Measurements from ENCODE around the gene MAVS. TPM values are rescaled to one million over a fixed set of nuclear protein-coding genes. Genes with fewer than 3 reads are reported as not detected.
"Not testable (repeated sequence)": the region's sequence is repeated elsewhere in the genome, so short reads cannot be mapped to it uniquely, and the experiment has no call there.

The MAVS gene
- total and polyA plus RNA-seq, 4 donors: 13.2 to 39.6 (median 20.9) TPM

GRCh38 chr20:3842348-3842930 is 4.2 kb upstream of the MAVS start:
- Histone ChIP-seq H3K27me3 (ENCODE audit: control insufficient read depth in 3 of 3, insufficient read depth in 3 of 3, low read length in 2 of 3) (no peaks in the 10 kb centered on the region), H3K27ac (ENCODE audit: low read depth in 1 of 2, low read length in 1 of 2) (no peak overlapping the region), H3K9ac (ENCODE audit: insufficient read depth in 1 of 2, low read length in 2 of 2) (no peak overlapping the region), H3K4me1 (ENCODE audit: control insufficient read depth in 5 of 5, insufficient read depth in 5 of 5, low read length in 5 of 5) (peaks cover 0 to 6% (median 0%) of the 10 kb centered on the region in 5 donors), H3K9me3 (ENCODE audit: control insufficient read depth in 4 of 4, insufficient read depth in 3 of 4, low read length in 3 of 4) (no peaks in the 10 kb centered on the region), H3K36me3 (ENCODE audit: control insufficient read depth in 4 of 4, insufficient read depth in 4 of 4, low read length in 4 of 4) (no peaks in the 10 kb centered on the region), H3K4me3 (no peak overlapping the region)
- 68 to 70% methylated on average over 7 of the region's 7 CpGs for WGBS, 2 donors
- DNase-seq: no peak
- TF ChIP-seq, protein P1, sequence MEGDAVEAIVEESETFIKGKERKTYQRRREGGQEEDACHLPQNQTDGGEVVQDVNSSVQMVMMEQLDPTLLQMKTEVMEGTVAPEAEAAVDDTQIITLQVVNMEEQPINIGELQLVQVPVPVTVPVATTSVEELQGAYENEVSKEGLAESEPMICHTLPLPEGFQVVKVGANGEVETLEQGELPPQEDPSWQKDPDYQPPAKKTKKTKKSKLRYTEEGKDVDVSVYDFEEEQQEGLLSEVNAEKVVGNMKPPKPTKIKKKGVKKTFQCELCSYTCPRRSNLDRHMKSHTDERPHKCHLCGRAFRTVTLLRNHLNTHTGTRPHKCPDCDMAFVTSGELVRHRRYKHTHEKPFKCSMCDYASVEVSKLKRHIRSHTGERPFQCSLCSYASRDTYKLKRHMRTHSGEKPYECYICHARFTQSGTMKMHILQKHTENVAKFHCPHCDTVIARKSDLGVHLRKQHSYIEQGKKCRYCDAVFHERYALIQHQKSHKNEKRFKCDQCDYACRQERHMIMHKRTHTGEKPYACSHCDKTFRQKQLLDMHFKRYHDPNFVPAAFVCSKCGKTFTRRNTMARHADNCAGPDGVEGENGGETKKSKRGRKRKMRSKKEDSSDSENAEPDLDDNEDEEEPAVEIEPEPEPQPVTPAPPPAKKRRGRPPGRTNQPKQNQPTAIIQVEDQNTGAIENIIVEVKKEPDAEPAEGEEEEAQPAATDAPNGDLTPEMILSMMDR (IDR thresholded peaks at IDR 0.05; ENCODE audit: control extremely low read depth, extremely low read depth): no peak
- no peak for ATAC-seq (ENCODE audit: insufficient read depth, low FRiP score)

- H3K4me1 ChIP-seq (ENCODE audit: control insufficient read depth in 5 of 5, insufficient read depth in 5 of 5, low read length in 5 of 5): peaks cover 0 to 12% (median 0%) of the 10 kb centered on the region in 5 donors
- no peak overlapping the region for H3K4me3 ChIP-seq
- WGBS, 2 donors: 55 to 67% methylated on average over 5 of the region's 5 CpGs
- TF ChIP-seq, protein P1 (IDR thresholded peaks at IDR 0.05; ENCODE audit: control extremely low read depth, extremely low read depth): no peak
- H3K27ac ChIP-seq (ENCODE audit: low read depth in 1 of 2, low read length in 1 of 2): no peak overlapping the region
- ATAC-seq (ENCODE audit: insufficient read depth, low FRiP score): no peak
- H3K36me3 ChIP-seq (ENCODE audit: control insufficient read depth in 4 of 4, insufficient read depth in 4 of 4, low read length in 4 of 4): no peaks in the 10 kb centered on the region
- no peak overlapping the region for H3K9ac ChIP-seq (ENCODE audit: insufficient read depth in 1 of 2, low read length in 2 of 2)
- H3K27me3 ChIP-seq (ENCODE audit: control insufficient read depth in 3 of 3, insufficient read depth in 3 of 3, low read length in 2 of 3): no peaks in the 10 kb centered on the region
- DNase-seq: no peak
- no peaks in the 10 kb centered on the region for H3K9me3 ChIP-seq (ENCODE audit: control insufficient read depth in 4 of 4, insufficient read depth in 3 of 4, low read length in 3 of 4)
Observed at GRCh38 chr20:3843490-3843889, 3.1 kb upstream of the MAVS start.

DNA sequence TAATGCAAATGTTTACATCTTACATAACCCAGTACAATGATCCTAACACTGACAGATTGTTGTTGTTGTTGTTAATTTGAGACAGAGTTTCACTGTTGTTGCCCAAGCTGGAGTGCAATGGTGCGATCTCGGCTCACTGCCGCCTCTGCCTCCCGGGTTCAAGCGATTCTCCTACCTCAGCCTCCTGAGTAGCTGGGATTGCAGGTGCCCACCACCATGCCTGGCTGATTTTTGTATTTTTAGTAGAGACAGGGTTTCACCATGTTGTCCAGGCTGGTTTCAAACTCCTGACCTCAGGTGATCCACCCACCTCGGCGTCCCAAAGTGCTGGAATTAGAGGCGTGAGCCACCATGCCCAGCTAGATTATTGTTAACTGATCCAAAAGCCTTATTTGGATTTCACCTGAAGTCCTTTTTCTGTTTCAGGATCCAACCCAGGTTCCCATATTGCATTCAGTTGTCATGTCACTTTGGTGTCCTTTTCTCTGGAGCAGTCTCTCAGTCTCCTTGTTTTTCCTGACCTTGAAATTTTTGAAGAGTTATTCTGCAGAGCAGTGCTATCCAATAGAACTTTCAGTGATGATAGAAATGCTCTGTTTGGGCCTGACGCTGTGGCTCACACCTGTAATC is 2.5 kb upstream of the MAVS start:
- not testable (repeated sequence) for H3K27ac ChIP-seq (ENCODE audit: low read depth in 1 of 2, low read length in 1 of 2); H3K9ac ChIP-seq (ENCODE audit: insufficient read depth in 1 of 2, low read length in 2 of 2); H3K4me3 ChIP-seq; H3K27me3 ChIP-seq (ENCODE audit: control insufficient read depth in 3 of 3, insufficient read depth in 3 of 3, low read length in 2 of 3); H3K9me3 ChIP-seq (ENCODE audit: control insufficient read depth in 4 of 4, insufficient read depth in 3 of 4, low read length in 3 of 4); H3K36me3 ChIP-seq (ENCODE audit: control insufficient read depth in 4 of 4, insufficient read depth in 4 of 4, low read length in 4 of 4); DNase-seq; ATAC-seq (ENCODE audit: insufficient read depth, low FRiP score)
- H3K4me1 ChIP-seq (ENCODE audit: control insufficient read depth in 5 of 5, insufficient read depth in 5 of 5, low read length in 5 of 5): peaks cover 0 to 12% (median 0%) of the 10 kb centered on the region in 5 donors
- 97 to 98% methylated on average over 9 of the region's 9 CpGs for WGBS, 2 donors

- Histone ChIP-seq H3K36me3 (ENCODE audit: control insufficient read depth in 4 of 4, insufficient read depth in 4 of 4, low read length in 4 of 4) (peaks cover 0 to 3% (median 0%) of the 10 kb centered on the region in 4 donors), H3K9me3 (ENCODE audit: control insufficient read depth in 4 of 4, insufficient read depth in 3 of 4, low read length in 3 of 4) (no peaks in the 10 kb centered on the region), H3K27ac (ENCODE audit: low read depth in 1 of 2, low read length in 1 of 2) (peak overlapping the region; percentile 84 to 97), H3K4me1 (ENCODE audit: control insufficient read depth in 5 of 5, insufficient read depth in 5 of 5, low read length in 5 of 5) (peaks cover 0 to 12% (median 0%) of the 10 kb centered on the region in 5 donors), H3K9ac (ENCODE audit: insufficient read depth in 1 of 2, low read length in 2 of 2) (peak overlapping the region; percentile 82 to 92), H3K4me3 (peak overlapping the region; percentile 96), H3K27me3 (ENCODE audit: control insufficient read depth in 3 of 3, insufficient read depth in 3 of 3, low read length in 2 of 3) (no peaks in the 10 kb centered on the region)
- no peak for ATAC-seq (ENCODE audit: insufficient read depth, low FRiP score)
- peak in 1 of 3 donors; percentile 33 for DNase-seq
- TF ChIP-seq, protein P1 (IDR thresholded peaks at IDR 0.05; ENCODE audit: control extremely low read depth, extremely low read depth): no peak
- 1 to 2% methylated on average over 22 of the region's 22 CpGs for WGBS, 2 donors
Observed at GRCh38 chr20:3846378-3846739, 275 bp upstream of the MAVS start.
